Heart left ventricle (tissue), 16 donors: ENCODE results near the gene BCR. TPM values are rescaled to one million over a fixed set of nuclear protein-coding genes. Genes with fewer than 3 reads are reported as not detected.

Source experiments
- ATAC-seq, 4 donors: fragments of 200-7000 bp; cut with Tn5 transposase; one replicate each; pipeline ENCODE4 v1.9.1; 2020 to 2022; ENCODE audit warnings: moderate library complexity in 4 of 4, mild to moderate bottlenecking in 3 of 4, moderate number of reproducible peaks in 1 of 4
- DNase-seq, 5 donors: peaks; one replicate each; pipeline ENCODE4 v3.0.0-alpha.2; 2020
- H3K27ac ChIP-seq, 12 donors: fragments of 200-600 bp; sonication (generic) in 4 of 12; one replicate each; pipeline versions ENCODE4 v1.5.0 to v1.8.0; 2016 to 2022; ENCODE audit warnings: mild to moderate bottlenecking in 2 of 12
- H3K27me3 ChIP-seq, 9 donors: fragments of 200-600 bp; sonication (generic) in 2 of 9; one replicate each; pipeline versions ENCODE4 v1.5.1 to v1.8.0; 2016 to 2022; ENCODE audit warnings: mild to moderate bottlenecking in 3 of 9
- H3K36me3 ChIP-seq, 9 donors: fragments of 200-600 bp; sonication (generic) in 2 of 9; one replicate each; pipeline versions ENCODE4 v1.5.0 to v1.8.0; 2018 to 2022; ENCODE audit warnings: mild to moderate bottlenecking in 2 of 9
- H3K4me1 ChIP-seq, 12 donors: fragments of 200-600 bp; sonication (generic) in 4 of 12; one replicate each; pipeline versions ENCODE4 v1.5.0 to v1.8.0; 2016 to 2022; ENCODE audit warnings: mild to moderate bottlenecking in 3 of 12
- H3K4me3 ChIP-seq, 12 donors: fragments of 200-600 bp; sonication (generic) in 4 of 12; one replicate each; pipeline versions ENCODE4 v1.5.0 to v1.8.0; 2017 to 2022; ENCODE audit warnings: mild to moderate bottlenecking in 9 of 12, moderate library complexity in 4 of 12
- H3K9me3 ChIP-seq, 12 donors: fragments of 200-600 bp; sonication (generic) in 4 of 12; one replicate each; pipeline versions ENCODE4 v1.5.0 to v1.8.0; 2016 to 2022; ENCODE audit warnings: mild to moderate bottlenecking in 1 of 12
- POLR2A ChIP-seq, 2 donors: fragments of 450-650 bp; IDR thresholded peaks; one replicate each; pipeline ENCODE4 v1.6.1; 2017; ENCODE audit warnings: antibody characterized with exemption in 2 of 2, mild to moderate bottlenecking in 2 of 2, moderate library complexity in 2 of 2
- WGBS, 4 donors: extraction: QIAGEN DNeasy Blood & Tissue Kit in 2 of 4; methylation state at CpG; one replicate each; pipeline versions ENCODE4 v1.1.5 to v1.1.7; 2013 to 2018; 5-methylcytosine and 5-hydroxymethylcytosine counted together
- intact Hi-C, 10 donors: fragments of 100-400 bp; cut with DNase I; formaldehyde crosslinking; loops; one replicate each; pipeline versions ENCODE4 v1.11.1 to v1.14.2; 2022
- polyA plus RNA-seq, 2 donors: library from polyadenylated mRNA; stranded (reverse); fragments of 200-250 nt; gene quantifications; one replicate each; pipeline ENCODE4 v1.2.3, GENCODE V29; 2013
- total RNA-seq, 9 donors: library from RNA; depleted of rRNA in 2 of 9; stranded (reverse); fragments of >200 nt in 2 of 9; fragmentation: NEBNext Ultra II Directional in 3 of 9; extraction: Animal tissue kit (Norgen Biotek cat#: 25700) in 3 of 9; gene quantifications; one replicate each; pipeline versions ENCODE4 v1.1.0 to v1.2.4, GENCODE V29; 2016 to 2023
- TF ChIP-seq, protein P1 (sequence below), 12 donors: fragments of 200-600 bp; sonication (generic) in 4 of 12; IDR thresholded peaks; one replicate each; pipeline versions ENCODE4 v1.5.0 to v1.8.0; 2018 to 2022; ENCODE audit warnings: antibody characterized with exemption in 12 of 12, mild to moderate bottlenecking in 5 of 12
- donor health status: ischemic (EF 13 %, LVEDD 7.1; RV severe dilation, severe dysfunction).
- donor health status: healthy with polysubstance abuse.
- donor health status: DM: no; HTN: yes; CAD: no.
- donor health status: DM: no; HTN: no; CAD: no.
- donor health status: ischemic (EF 25% LVEDD 6.9; RV normal size, moderate dysfunction).
- donor health status: ischemic (EF 25% LVEDD 5.7; RV mildly dilated, moderate dysfunction).
- donor health status: healthy.
- donor health status: DM: yes; HTN: yes; CAD: no.
- donor health status: ischemic (EF 35%, LVEDD 5.7; RV mildly dilated, moderate dysfunction).
- donor health status: nonischemic (EF 11% LVEDD 7.7; RV severe dilation, severe dysfunction).
- donor health status: DM: yes; HTN: yes; CAD: no.
- donor health status: PGD.
- donor health status: ischemic (EF 29% LVEDD 5.4; RV normal size, mild dysfunction).
- donor health status: nonischemic (EF 23%, LVEDD 6.1; RV moderate dilation, normal function).

The BCR gene
- total and polyA plus RNA-seq, 11 donors, result 12.6 to 51.1 (median 28.7) TPM

DNA sequence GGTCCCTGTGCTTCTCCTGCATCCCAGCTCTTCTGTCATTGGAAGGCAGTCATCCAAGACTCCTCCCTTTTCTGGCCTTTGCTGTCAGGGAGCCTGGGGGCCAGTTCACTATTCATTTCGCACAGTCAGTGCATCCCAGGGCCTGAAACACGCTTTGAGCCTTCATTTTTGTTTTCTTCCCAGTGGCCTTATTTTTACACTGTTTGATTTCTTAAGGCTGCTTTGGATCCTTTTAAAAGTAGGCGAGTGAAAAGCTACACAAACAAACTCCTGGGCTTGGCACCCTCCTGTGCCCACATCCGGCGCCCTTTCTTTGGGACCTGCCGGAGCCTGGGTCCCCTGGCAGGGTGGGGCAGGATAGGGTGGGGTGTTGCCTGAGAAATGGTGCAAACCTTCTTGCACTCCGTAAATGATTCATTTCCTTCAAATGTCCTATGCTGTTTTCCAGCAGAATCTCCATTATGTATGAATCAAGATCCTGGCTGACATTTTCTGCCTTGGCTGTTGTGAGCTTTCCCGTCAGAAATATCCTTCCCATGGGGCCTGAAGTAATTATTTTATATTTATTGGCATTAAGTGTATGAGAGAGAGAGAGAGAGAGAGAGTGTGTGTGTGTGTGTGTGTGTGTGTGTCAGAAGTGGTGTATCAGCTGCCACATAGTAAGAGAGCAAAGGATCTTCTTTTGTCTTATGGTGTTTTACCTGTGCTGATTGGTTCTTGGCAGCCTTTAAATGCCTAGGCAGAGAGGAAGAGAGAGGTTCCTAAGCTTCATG lies 45.6 kb downstream of the BCR start:
- TF ChIP-seq, protein P1, sequence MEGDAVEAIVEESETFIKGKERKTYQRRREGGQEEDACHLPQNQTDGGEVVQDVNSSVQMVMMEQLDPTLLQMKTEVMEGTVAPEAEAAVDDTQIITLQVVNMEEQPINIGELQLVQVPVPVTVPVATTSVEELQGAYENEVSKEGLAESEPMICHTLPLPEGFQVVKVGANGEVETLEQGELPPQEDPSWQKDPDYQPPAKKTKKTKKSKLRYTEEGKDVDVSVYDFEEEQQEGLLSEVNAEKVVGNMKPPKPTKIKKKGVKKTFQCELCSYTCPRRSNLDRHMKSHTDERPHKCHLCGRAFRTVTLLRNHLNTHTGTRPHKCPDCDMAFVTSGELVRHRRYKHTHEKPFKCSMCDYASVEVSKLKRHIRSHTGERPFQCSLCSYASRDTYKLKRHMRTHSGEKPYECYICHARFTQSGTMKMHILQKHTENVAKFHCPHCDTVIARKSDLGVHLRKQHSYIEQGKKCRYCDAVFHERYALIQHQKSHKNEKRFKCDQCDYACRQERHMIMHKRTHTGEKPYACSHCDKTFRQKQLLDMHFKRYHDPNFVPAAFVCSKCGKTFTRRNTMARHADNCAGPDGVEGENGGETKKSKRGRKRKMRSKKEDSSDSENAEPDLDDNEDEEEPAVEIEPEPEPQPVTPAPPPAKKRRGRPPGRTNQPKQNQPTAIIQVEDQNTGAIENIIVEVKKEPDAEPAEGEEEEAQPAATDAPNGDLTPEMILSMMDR (IDR thresholded peaks at IDR 0.05), result no peak
- TF ChIP-seq POLR2A (IDR thresholded peaks at IDR 0.05), result no peak
- Histone ChIP-seq H3K4me1 (peaks cover 23 to 72% (median 59%) of the 10 kb centered on the region in 12 donors), H3K27ac (peak overlapping the region; percentile 57 to 83 (median 70)), H3K9me3 (peaks cover 0 to 22% (median 13%) of the 10 kb centered on the region in 12 donors), H3K36me3 (no peaks in the 10 kb centered on the region), H3K27me3 (no peaks in the 10 kb centered on the region), H3K4me3 (no peak overlapping the region)
- 42 to 58% (median 52%) methylated on average over 8 of the region's 8 CpGs for WGBS, 4 donors
- intact Hi-C loops, result loop anchor here in 2 of 10 donors (5.0 to 10.0 kb wide), 2 partner anchors 44 to 49 kb away; partner anchors contain the start of gene BCR (in 2 of the 2)
- DNase-seq, result peak in 4 of 5 donors; percentile 41 to 80 (median 54)
- ATAC-seq, result peak; percentile 34 to 80 (median 74)

GRCh38 chr22:23226497-23226850 lies 46.2 kb downstream of the BCR start:
- H3K4me1 ChIP-seq, result peaks cover 21 to 68% (median 58%) of the 10 kb centered on the region in 12 donors
- no peaks in the 10 kb centered on the region for H3K36me3 ChIP-seq
- peak overlapping the region; percentile 57 to 83 (median 70) for H3K27ac ChIP-seq
- no peak overlapping the region for H3K4me3 ChIP-seq
- no peak for ATAC-seq
- peaks cover 0 to 22% (median 13%) of the 10 kb centered on the region in 12 donors for H3K9me3 ChIP-seq
- intact Hi-C loops, result loop anchor here in 2 of 10 donors (5.0 to 10.0 kb wide), 2 partner anchors 44 to 48 kb away; partner anchors contain the start of gene BCR (in 2 of the 2)
- no peak for TF ChIP-seq POLR2A (IDR thresholded peaks at IDR 0.05)
- TF ChIP-seq, protein P1 (IDR thresholded peaks at IDR 0.05), result no peak
- H3K27me3 ChIP-seq, result no peaks in the 10 kb centered on the region
- no peak for DNase-seq

- H3K9me3 ChIP-seq, result peaks cover 0 to 22% (median 13%) of the 10 kb centered on the region in 12 donors
- peak overlapping the region in 10 of 12 donors; percentile 40 to 83 (median 70) for H3K27ac ChIP-seq
- no peak overlapping the region for H3K4me3 ChIP-seq
- H3K27me3 ChIP-seq, result no peaks in the 10 kb centered on the region
- no peak for DNase-seq
- intact Hi-C loops, result loop anchor here in 2 of 10 donors (5.0 to 10.0 kb wide), 2 partner anchors 45 to 47 kb away; partner anchors contain the start of gene BCR (in 2 of the 2)
- H3K4me1 ChIP-seq, result peaks cover 21 to 71% (median 59%) of the 10 kb centered on the region in 12 donors
- 52 to 82% (median 60%) methylated on average over 1 of the region's 1 CpG for WGBS, 4 donors
- no peaks in the 10 kb centered on the region for H3K36me3 ChIP-seq
- no peak for ATAC-seq
- TF ChIP-seq, protein P1 (IDR thresholded peaks at IDR 0.05), result no peak
- TF ChIP-seq POLR2A (IDR thresholded peaks at IDR 0.05), result no peak
Measured at GRCh38 chr22:23227380-23227779, 47.1 kb downstream of the BCR start.

DNA sequence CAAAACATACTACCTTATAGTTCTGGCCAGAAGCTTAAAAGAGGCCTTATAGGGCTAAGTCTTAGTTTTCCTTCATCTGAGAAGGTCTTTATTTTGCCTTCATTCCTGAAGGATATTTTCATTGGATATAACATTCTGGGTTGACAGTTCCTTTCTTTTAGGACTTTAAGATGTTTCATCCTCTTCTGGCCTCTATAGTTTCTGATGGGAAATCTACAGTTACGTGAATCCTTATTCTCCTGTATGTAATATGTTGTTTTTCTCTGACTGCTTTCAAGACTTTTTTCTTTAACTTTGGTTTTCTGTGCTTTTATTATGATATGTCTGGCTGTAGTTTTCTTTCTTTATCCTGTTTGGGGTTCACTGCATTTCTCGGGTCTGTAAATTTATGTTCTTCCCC lies 48.2 kb downstream of the BCR start:
- Histone ChIP-seq H3K27ac (no peak overlapping the region), H3K9me3 (peaks cover 0 to 22% (median 13%) of the 10 kb centered on the region in 12 donors), H3K4me1 (peaks cover 16 to 68% (median 52%) of the 10 kb centered on the region in 12 donors), H3K27me3 (no peaks in the 10 kb centered on the region), H3K4me3 (no peak overlapping the region), H3K36me3 (no peaks in the 10 kb centered on the region)
- 96 to 98% (median 97%) methylated on average over 2 of the region's 2 CpGs for WGBS, 4 donors
- DNase-seq (no peak), ATAC-seq (no peak)
- intact Hi-C loops, result loop anchor here in 2 of 10 donors (5.0 to 10.0 kb wide), 2 partner anchors 46 kb away; partner anchors contain the start of gene BCR (in 2 of the 2)
- TF ChIP-seq POLR2A (IDR thresholded peaks at IDR 0.05), result no peak
- TF ChIP-seq, protein P1 (IDR thresholded peaks at IDR 0.05), result no peak
